Fibroblast of lung (primary cell): Measurements from ENCODE around the gene PTOV1.

Source experiments
- CTCF ChIP-seq, 2 donors: IDR thresholded peaks in 1 of 2; conservative IDR thresholded peaks in 1 of 2; 1 replicate in 1 of 2; 2 replicates in 1 of 2; pipeline ENCODE4 v1.5.1; 2011 to 2012; ENCODE audit warnings: low read length in 2 of 2, control low read depth in 1 of 2, inconsistent platforms in 1 of 2, low read depth in 1 of 2, mild to moderate bottlenecking in 1 of 2
- EZH2 ChIP-seq: IDR thresholded peaks from 2 replicates; pipeline ENCODE4 v1.5.1; 2012; ENCODE audit warnings: low read length, control low read depth, mild to moderate bottlenecking; ENCODE audit errors: missing control alignments

- TF ChIP-seq EZH2 = no peak
- no peak for TF ChIP-seq CTCF (conservative IDR thresholded peaks at IDR 0.05 in 1 of 2, IDR thresholded peaks at IDR 0.05 in 1 of 2; ENCODE audit: low read depth in 1 of 2, low read length in 2 of 2)
These were observed 4.6 kb upstream of the PTOV1 start for GRCh38 chr19:49846408-49846807.
